ENCODE results near the gene MAGEB10. TPM values are rescaled to one million over a fixed set of nuclear protein-coding genes. Genes with fewer than 3 reads are reported as not detected.

The MAGEB10 gene, protein sequence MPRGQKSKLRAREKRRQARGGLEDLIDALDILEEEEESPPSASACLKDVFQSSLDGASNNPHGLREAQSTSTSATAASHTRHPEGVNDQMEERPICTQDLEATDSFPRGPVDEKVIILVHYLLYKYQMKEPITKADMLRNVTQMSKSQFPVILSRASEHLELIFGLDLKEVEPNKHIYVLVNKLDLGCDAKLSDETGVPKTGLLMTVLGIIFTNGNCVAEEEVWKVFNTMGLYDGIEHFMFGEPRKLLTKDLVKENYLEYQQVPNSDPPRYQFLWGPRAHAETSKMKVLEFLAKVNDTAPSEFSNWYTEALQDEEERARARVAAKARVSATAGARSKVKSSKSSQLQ
- total RNA-seq: not detected

DNA sequence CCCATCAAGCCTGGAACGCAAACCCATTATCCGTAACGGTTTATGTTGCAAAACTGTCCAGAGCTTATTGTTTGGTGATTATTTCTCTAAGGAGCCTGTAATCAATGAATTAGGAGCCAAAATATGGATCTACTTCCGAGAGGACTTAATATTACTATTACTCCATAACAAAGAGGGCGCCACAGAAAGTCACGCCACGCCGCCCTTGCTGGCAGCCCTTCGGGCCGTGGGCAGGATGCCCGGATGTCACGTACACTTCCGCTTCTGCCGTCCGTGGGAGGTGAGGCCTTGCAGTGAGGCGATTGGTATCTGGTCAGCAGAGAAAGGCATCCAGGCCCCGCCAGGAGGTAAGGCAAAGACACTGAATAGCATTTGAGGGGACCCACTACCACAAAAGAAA, at the start of gene MAGEB10:
Gene MAGEB10, plus strand, starts transcription at position 301 of the 400 bp plus-strand sequence. CDS start 13,317 bp downstream, outside the sequence.
- no peaks in the 10 kb centered on the region for H3K36me3 ChIP-seq

DNA sequence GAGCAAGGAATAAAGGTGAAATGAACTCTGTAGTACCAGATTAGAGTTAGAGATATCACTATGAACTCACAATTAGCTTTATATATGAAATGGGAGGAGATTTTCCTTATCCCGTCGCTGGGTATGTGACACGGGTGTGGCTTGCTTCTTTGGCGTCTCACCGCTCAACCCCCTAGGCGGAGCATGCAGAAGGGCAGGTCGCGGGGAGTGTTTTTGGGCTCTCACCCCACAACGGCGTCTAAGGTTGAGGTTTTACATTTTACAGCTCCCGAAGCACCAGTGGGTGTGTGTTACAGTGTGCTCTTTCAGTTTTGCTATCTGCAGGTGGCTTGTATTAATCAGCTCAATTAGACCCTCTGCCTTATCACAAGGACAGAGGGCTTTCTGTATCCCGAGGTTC, 42.1 kb upstream of the MAGEB10 start:
- ATAC-seq: no peak
- 79 to 82% methylated on average over 8 to 9 of the region's 12 CpGs for WGBS, 2 donors (ENCODE audit: low coverage in 1 of 2)
- no peak overlapping the region for H3K4me3 ChIP-seq
- no peaks in the 10 kb centered on the region for H3K36me3 ChIP-seq
- TF ChIP-seq EP300 (IDR thresholded peaks at IDR 0.05): no peak
- no peak for TF ChIP-seq POLR2A (IDR thresholded peaks at IDR 0.05)
- TF ChIP-seq POLR2AphosphoS5 (IDR thresholded peaks at IDR 0.05): no peak
- TF ChIP-seq, protein P1, sequence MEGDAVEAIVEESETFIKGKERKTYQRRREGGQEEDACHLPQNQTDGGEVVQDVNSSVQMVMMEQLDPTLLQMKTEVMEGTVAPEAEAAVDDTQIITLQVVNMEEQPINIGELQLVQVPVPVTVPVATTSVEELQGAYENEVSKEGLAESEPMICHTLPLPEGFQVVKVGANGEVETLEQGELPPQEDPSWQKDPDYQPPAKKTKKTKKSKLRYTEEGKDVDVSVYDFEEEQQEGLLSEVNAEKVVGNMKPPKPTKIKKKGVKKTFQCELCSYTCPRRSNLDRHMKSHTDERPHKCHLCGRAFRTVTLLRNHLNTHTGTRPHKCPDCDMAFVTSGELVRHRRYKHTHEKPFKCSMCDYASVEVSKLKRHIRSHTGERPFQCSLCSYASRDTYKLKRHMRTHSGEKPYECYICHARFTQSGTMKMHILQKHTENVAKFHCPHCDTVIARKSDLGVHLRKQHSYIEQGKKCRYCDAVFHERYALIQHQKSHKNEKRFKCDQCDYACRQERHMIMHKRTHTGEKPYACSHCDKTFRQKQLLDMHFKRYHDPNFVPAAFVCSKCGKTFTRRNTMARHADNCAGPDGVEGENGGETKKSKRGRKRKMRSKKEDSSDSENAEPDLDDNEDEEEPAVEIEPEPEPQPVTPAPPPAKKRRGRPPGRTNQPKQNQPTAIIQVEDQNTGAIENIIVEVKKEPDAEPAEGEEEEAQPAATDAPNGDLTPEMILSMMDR (IDR thresholded peaks at IDR 0.05): no peak
- no peaks in the 10 kb centered on the region for H3K4me1 ChIP-seq
- H3K27me3 ChIP-seq: no peaks in the 10 kb centered on the region
- no peaks in the 10 kb centered on the region for H3K9me3 ChIP-seq
- no peak overlapping the region for H3K27ac ChIP-seq

More for the DNA sequence above, at the start of gene MAGEB10:
- Histone ChIP-seq H3K9me3 (no peaks in the 10 kb centered on the region), H3K4me3 (no peak within 1 kb of the TSS), H3K4me1 (no peaks in the 10 kb centered on the region), H3K27me3 (no peaks in the 10 kb centered on the region), H3K27ac (no peak within 1 kb of the TSS)
- WGBS, 2 donors (ENCODE audit: low coverage in 1 of 2): no CpG with 5 or more reads among the region's 17 CpGs
- TF ChIP-seq POLR2A (IDR thresholded peaks at IDR 0.05) (no peak), EP300 (IDR thresholded peaks at IDR 0.05) (no peak), POLR2AphosphoS5 (IDR thresholded peaks at IDR 0.05) (no peak)
- TF ChIP-seq, protein P1 (IDR thresholded peaks at IDR 0.05): no peak
- ATAC-seq: no peak

GRCh38 chrX:27767387-27767786, 40.4 kb upstream of the MAGEB10 start:
- TF ChIP-seq EP300 (IDR thresholded peaks at IDR 0.05) (no peak), POLR2A (IDR thresholded peaks at IDR 0.05) (no peak), POLR2AphosphoS5 (IDR thresholded peaks at IDR 0.05) (no peak)
- TF ChIP-seq, protein P1 (IDR thresholded peaks at IDR 0.05): no peak
- Histone ChIP-seq H3K27ac (no peak overlapping the region), H3K36me3 (no peaks in the 10 kb centered on the region), H3K4me1 (no peaks in the 10 kb centered on the region), H3K9me3 (no peaks in the 10 kb centered on the region), H3K27me3 (no peaks in the 10 kb centered on the region), H3K4me3 (no peak overlapping the region)
- no peak for ATAC-seq

GRCh38 chrX:27775984-27776383, 31.8 kb upstream of the MAGEB10 start:
- H3K4me3 ChIP-seq: no peak overlapping the region
- TF ChIP-seq, protein P1 (IDR thresholded peaks at IDR 0.05): no peak
- TF ChIP-seq POLR2A (IDR thresholded peaks at IDR 0.05) (no peak), POLR2AphosphoS5 (IDR thresholded peaks at IDR 0.05) (no peak)
- H3K27me3 ChIP-seq: no peaks in the 10 kb centered on the region
- H3K36me3 ChIP-seq: no peaks in the 10 kb centered on the region
- 60 to 75% methylated on average over 2 of the region's 2 CpGs for WGBS, 2 donors (ENCODE audit: low coverage in 1 of 2)
- no peak for ATAC-seq
- no peaks in the 10 kb centered on the region for H3K4me1 ChIP-seq
- no peaks in the 10 kb centered on the region for H3K9me3 ChIP-seq
- no peak overlapping the region for H3K27ac ChIP-seq

- WGBS, 2 donors (ENCODE audit: low coverage in 1 of 2): 68 to 83% methylated on average over 5 to 6 of the region's 6 CpGs
- Histone ChIP-seq H3K27ac (no peak overlapping the region), H3K36me3 (no peaks in the 10 kb centered on the region), H3K27me3 (no peaks in the 10 kb centered on the region), H3K4me1 (no peaks in the 10 kb centered on the region), H3K4me3 (no peak overlapping the region), H3K9me3 (no peaks in the 10 kb centered on the region)
- TF ChIP-seq, protein P1 (IDR thresholded peaks at IDR 0.05): no peak
- TF ChIP-seq POLR2AphosphoS5 (IDR thresholded peaks at IDR 0.05) (no peak), EP300 (IDR thresholded peaks at IDR 0.05) (no peak), POLR2A (IDR thresholded peaks at IDR 0.05) (no peak)
- ATAC-seq: no peak
These were observed 11.0 kb upstream of the MAGEB10 start for GRCh38 chrX:27796640-27797257.
